ENCODE measurements around the gene PEX11A. TPM values are rescaled to one million over a fixed set of nuclear protein-coding genes. Genes with fewer than 3 reads are reported as not detected.

The PEX11A gene
- total and polyA plus RNA-seq, 2 donors (not counting 3 experiments of a cell fraction or from before 2014, with no cell fraction given), result 3.2 to 4.4 TPM

- ChIA-PET POLR2A (no interaction called here), CTCF (interaction anchor here (1.1 to 1.3 kb wide), 2 partner anchors 10 to 15 kb away, joined by 4 to 5 read pairs; no protein-coding TSS in a partner anchor)
- no peaks in the 10 kb centered on the region for H3K9me3 ChIP-seq (replicated peaks; ENCODE audit: control insufficient read depth, insufficient read depth, low read length)
- no peaks in the 10 kb centered on the region for H3K27me3 ChIP-seq (ENCODE audit: control insufficient read depth in 2 of 2, insufficient read depth in 2 of 2, low read length in 2 of 2)
- H3K4me1 ChIP-seq (ENCODE audit: control insufficient read depth, extremely low read depth, insufficient read depth, low read length), result peaks cover 12% of the 10 kb centered on the region
- peaks cover 5% of the 10 kb centered on the region for H3K79me2 ChIP-seq (ENCODE audit: control insufficient read depth, insufficient read depth, low read length)
- H3K4me2 ChIP-seq (ENCODE audit: insufficient read depth, low read length), result no peak overlapping the region
- no peak overlapping the region for H3K27ac ChIP-seq (ENCODE audit: insufficient read depth, low read depth, low read length)
- dilution Hi-C loops (cut with MboI; ENCODE audit: extremely low pct_ligation_motif_present, low sequenced_read_pairs) (no loop called here), intact Hi-C loops (cut with micrococcal nuclease) (no loop called here)
- no peaks in the 10 kb centered on the region for H4K20me1 ChIP-seq (replicated peaks; ENCODE audit: control insufficient read depth, extremely low read depth, insufficient read depth, low read length)
- no peaks in the 10 kb centered on the region for H3K9me1 ChIP-seq (replicated peaks; ENCODE audit: control insufficient read depth, extremely low read depth, insufficient read depth, low read length)
- BruUV-seq (replicated peaks), result no TSS peak
- no peak overlapping the region for H3K9ac ChIP-seq (replicated peaks; ENCODE audit: extremely low read depth, insufficient read depth, low read length)
- no peak for DNase-seq (ENCODE audit: low read depth, low spot score)
- FAIRE-seq, result no peak
- no peak overlapping the region for H2AFZ ChIP-seq (ENCODE audit: low read depth, low read length)
- H3K4me3 ChIP-seq (replicated peaks in 1 of 3; ENCODE audit: insufficient read depth in 1 of 3, low read depth in 1 of 3, low read length in 3 of 3), result no peak overlapping the region
- H3K36me3 ChIP-seq (ENCODE audit: control insufficient read depth in 2 of 2, extremely low read depth in 1 of 2, insufficient read depth in 2 of 2, low read length in 2 of 2), result no peaks in the 10 kb centered on the region
- TF ChIP-seq CTCF (IDR thresholded peaks at IDR 0.05; ENCODE audit: extremely low read depth in 1 of 2, insufficient read depth in 1 of 2, low read depth in 1 of 2, low read length in 2 of 2) (no peak), JUN (IDR thresholded peaks at IDR 0.05; ENCODE audit: borderline replicate concordance, insufficient read depth, insufficient read length, low read depth) (no peak), MYC (IDR thresholded peaks at IDR 0.05; ENCODE audit: low read depth, low read length) (no peak), FOS (IDR thresholded peaks at IDR 0.05; ENCODE audit: borderline replicate concordance, insufficient read depth, low read length) (no peak), GATA2 (IDR thresholded peaks at IDR 0.05; ENCODE audit: insufficient read depth, insufficient read length, low read depth, low read length) (no peak), MAX (IDR thresholded peaks at IDR 0.05; ENCODE audit: insufficient read depth, insufficient read length) (no peak), POLR2A (IDR thresholded peaks at IDR 0.05; ENCODE audit: low read depth, low read length) (no peak)
Observed at GRCh38 chr15:89657686-89658200, 32.8 kb downstream of the PEX11A start.
